GM13976 (cell line): ENCODE data around the gene CYB5D1.
A peak's percentile ranks its signal among the peaks of the same experiment; 100 is the strongest.

Experiments
- DNase-seq: peaks from one replicate; pipeline ENCODE4 v3.0.0; 2012; ENCODE audit warnings: low spot score
- in situ Hi-C: fragments of 300-500 bp; cut with MboI; formaldehyde crosslinking; loops from one replicate; pipeline ENCODE4 v1.12.0; 2022; ENCODE audit warnings: low sequenced_read_pairs, mixed read lengths, inconsistent platforms; ENCODE audit not compliant: unreplicated experiment
- TF ChIP-seq, protein P1 (sequence below): IDR thresholded peaks from 2 replicates; pipeline ENCODE4 v1.5.1; 2012; ENCODE audit warnings: borderline replicate concordance, mild to moderate bottlenecking; ENCODE audit not compliant: insufficient read depth; ENCODE audit errors: extremely low read depth, missing control alignments, control extremely low read depth

The CYB5D1 gene

DNA sequence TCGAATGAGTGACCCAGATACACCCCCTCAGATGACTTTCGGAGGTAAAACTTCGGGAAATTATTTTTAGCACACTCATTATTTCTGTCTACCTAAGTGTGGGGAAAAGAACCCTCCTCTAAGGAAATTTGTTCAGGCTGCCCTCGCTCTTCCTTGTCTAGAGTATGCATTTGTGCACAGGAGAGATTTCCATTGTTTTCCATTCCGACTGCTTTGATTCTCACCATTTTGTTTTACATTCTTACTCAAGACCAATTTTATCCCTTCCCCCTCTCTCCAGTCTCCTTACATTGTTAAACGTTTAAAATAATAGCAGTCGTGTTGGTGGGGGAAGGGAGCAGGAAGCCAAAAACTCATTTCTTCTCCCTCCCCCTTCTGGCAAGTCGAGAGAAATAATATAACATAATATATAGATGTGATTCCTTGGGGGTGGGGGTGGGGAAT is 29.3 kb downstream of the CYB5D1 start:
- TF ChIP-seq, protein P1, sequence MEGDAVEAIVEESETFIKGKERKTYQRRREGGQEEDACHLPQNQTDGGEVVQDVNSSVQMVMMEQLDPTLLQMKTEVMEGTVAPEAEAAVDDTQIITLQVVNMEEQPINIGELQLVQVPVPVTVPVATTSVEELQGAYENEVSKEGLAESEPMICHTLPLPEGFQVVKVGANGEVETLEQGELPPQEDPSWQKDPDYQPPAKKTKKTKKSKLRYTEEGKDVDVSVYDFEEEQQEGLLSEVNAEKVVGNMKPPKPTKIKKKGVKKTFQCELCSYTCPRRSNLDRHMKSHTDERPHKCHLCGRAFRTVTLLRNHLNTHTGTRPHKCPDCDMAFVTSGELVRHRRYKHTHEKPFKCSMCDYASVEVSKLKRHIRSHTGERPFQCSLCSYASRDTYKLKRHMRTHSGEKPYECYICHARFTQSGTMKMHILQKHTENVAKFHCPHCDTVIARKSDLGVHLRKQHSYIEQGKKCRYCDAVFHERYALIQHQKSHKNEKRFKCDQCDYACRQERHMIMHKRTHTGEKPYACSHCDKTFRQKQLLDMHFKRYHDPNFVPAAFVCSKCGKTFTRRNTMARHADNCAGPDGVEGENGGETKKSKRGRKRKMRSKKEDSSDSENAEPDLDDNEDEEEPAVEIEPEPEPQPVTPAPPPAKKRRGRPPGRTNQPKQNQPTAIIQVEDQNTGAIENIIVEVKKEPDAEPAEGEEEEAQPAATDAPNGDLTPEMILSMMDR: no peak
- no peak for DNase-seq
- in situ Hi-C loops: no loop called here

DNA sequence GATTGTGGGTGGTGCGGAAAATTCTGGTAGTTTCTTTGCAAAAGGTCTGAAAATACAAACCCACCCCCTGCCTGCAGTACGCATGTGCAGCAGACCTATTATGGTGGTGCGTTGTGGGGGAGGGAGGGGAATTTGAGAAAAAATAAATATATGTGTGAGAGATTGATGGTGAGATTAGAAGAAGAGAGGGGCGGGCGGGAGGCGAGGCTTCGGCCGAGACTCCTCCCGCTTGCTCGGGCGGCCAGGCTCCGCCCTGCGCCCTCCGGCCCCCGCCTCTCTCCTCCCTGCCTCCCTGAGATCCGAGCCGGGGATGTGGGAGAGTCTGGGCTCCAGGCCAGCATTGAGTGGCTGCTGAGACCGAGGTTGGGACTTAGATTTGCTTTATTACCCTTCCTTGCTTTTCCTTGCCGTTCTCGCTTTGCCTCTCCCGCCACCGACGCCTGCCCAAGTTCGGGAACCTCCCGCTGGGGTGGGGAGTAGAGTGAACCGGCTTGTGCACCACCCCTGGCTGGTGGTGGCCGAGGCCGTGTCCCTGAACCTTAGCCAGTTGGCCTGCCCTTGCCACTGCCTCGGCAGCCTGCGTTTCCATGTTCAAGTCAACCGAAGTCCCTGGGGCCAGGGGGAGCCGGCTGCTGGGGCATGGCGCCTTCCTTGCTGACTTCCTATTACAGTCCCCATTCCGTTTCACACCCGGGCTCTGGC is 29.8 kb downstream of the CYB5D1 start:
- TF ChIP-seq, protein P1: no peak
- DNase-seq: peak; percentile 93
- in situ Hi-C loops: no loop called here

DNA sequence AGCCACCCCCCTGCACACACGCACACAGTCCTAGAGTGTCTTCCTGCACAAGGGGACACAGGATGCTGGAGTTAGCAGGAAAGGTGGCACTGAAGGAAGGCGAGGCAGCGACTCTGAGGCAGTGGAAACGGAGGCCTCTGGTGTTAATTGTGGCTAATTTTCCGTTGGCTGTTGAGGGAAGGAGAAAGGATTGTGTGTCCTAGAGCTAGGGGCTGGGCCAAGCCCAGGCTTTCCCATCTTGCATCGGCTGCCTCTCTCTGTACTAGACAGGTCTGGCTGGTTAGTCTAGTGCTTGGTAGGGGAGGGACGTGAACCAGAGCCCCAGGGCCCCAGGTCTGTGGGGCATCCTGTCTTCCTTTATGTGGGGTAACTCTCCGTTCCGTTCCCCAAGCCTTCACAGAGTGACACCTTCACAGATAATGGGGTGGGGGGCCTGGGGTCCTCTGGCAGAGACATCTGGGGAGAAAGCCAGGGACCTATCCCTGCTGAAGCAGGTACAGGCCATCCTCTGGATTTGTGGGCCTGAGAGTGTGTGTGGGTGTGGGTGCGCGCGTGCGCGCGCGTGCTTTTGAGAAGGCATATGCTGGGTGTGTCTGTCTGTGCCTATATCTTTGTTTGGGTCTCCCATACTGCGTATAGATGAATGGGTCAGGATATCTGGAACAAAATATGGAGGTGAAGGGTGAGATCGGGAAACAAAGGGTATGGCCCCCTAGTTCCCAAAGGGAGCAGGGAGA is 30.5 kb downstream of the CYB5D1 start, which contains the start of gene CHD3:
CHD3 (plus strand) TSS at position 606 of the 737 bp plus-strand sequence. CDS start 212 bp downstream, outside the sequence.
- DNase-seq: no peak
- in situ Hi-C loops: no loop called here
- TF ChIP-seq, protein P1: no peak

DNA sequence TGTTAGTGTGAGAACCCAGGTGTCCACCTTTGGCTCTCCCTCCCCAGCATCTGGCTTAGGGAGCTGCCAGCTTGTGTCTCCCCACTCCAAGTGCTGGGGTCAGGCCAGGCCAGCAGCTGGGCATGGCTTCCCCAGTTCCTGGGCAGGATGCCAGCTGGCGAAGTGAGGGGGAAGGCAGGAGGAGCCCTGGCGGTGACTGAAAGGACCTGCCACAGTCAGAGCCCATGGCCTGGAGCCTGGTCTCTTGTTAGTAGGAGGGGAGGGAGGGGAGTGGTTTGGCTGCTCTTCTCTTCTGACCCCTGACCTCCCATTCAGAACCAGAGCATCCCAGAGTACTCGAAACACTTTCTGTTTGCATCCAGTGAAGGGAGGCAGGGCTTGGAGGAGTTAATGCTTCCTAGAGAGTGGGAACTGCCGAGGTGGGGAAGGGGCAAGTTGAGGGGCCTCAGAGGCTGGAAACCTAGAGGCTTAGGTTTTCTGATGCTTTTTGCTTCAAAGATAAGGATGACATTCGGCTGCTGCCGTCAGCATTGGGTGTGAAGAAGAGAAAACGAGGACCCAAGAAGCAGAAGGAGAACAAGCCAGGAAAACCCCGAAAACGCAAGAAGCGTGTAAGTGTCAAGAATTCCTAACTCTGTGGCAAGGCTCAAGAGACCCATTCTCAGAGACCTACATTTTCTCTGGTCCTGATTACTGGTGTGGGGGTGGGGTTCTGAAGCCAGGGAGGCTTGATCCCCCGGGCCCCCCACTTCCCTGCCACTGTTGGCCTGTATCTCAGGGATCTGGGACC is 31.6 kb downstream of the CYB5D1 start:
- no peak for DNase-seq
- TF ChIP-seq, protein P1: no peak
- in situ Hi-C loops: no loop called here

DNA sequence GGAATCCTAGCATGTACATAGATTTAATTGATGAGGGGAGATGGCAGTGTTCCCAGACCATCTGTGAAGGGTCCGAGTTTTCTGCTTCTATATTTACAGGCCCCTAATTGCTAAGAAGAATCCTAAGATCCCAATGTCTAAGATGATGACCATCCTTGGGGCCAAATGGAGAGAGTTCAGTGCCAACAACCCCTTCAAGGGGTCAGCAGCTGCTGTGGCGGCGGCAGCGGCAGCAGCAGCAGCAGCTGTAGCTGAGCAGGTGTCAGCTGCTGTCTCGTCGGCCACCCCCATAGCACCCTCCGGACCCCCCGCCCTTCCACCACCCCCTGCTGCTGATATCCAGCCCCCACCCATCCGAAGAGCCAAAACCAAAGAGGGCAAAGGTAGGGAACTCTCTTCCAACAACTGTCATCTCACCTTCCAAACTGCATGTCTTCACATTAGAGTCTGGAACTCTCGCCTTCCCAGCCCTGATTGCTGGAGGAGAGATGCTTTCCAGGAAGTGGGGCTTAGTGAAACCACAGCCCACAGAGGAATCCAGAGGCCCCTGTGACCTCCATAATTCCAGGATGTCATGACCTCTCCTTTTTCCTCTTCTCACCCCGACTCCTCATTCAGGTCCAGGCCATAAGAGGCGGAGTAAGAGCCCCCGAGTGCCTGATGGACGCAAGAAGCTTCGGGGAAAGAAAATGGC is 35.5 kb downstream of the CYB5D1 start:
- in situ Hi-C loops: no loop called here
- TF ChIP-seq, protein P1: no peak
- no peak for DNase-seq

DNA sequence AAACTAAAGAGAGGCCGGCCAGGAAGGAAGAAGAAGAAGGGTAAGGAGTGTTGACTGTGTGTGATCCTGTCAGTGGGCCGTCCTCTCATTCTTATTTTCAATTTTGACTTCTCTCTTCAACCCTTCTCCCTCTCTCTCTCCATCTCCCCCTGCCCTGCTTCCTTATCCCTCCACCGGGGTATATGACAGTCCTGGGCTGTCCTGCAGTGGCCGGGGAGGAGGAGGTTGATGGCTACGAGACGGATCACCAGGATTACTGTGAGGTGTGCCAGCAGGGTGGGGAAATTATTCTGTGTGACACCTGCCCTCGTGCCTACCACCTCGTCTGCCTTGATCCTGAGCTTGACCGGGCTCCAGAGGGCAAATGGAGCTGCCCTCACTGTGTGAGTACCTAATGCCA is 36.4 kb downstream of the CYB5D1 start:
- DNase-seq: no peak
- in situ Hi-C loops: no loop called here
- TF ChIP-seq, protein P1: no peak
